Epithelial cell of esophagus (primary cell): ENCODE data around the gene FMNL2.
"Not testable (repeated sequence)": the region's sequence is repeated elsewhere in the genome, so short reads cannot be mapped to it uniquely, and the experiment has no call there.

Experiments
- DNase-seq: peaks from one replicate; pipeline ENCODE4 v3.0.0; 2010; ENCODE audit warnings: low read depth
- H3K4me3 ChIP-seq: 2 replicates; pipeline ENCODE4 v1.5.1; 2011; ENCODE audit warnings: mild to moderate bottlenecking, low read length, control low read depth
- TF ChIP-seq, protein P1 (sequence below): IDR thresholded peaks from 2 replicates; pipeline ENCODE4 v1.5.1; 2011; ENCODE audit warnings: low read depth, mild to moderate bottlenecking, low read length, control low read depth, inconsistent platforms; ENCODE audit not compliant: insufficient read depth; ENCODE audit errors: missing control alignments

Gene FMNL2

DNA sequence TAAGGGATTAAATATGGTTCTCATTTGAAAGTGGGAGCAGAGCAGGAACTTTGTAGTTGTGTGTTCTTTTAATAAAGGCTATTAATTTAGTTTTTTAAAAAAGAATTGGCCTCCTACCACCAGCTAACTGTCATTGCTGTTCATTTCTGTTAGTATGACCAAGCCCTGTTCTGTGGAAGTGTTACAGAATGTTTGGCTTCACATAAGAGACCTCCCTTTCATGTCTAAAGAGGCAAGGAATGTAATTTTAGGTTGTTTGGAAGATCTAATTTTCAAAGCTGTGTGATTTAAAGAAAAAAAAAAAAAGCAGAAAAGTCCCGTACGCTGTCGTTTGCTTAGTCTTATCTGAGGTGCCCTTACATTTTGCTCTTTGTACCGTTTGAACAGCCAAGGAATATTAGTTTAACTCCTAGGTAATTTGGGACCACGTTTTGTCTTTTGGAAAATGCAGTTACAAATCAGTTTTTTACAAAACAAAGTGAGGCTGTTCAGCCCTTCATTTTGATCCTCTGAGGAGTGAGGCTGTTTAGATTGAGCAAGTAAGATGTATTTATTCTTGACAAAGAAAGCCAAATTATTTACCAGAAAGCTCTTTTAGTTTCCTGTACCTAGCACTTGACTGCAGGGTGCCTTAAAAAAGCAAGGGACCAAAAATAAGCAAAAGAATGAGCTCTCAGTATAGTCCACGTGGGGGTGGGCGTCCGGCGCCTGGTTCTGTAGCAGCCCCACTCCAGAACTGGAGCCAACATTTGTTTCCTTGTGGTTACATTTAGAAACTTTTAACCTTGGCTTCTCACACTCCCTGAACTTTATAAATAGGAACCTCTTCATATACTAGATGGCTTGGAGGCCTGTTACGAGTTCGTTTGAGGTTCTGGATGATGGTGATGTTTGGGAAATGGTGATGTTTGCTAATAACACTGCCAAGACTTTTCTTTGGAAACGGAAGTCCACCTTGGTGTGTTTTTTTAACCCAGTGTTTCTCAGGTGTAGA, 136.2 kb downstream of the FMNL2 start:
- TF ChIP-seq, protein P1, sequence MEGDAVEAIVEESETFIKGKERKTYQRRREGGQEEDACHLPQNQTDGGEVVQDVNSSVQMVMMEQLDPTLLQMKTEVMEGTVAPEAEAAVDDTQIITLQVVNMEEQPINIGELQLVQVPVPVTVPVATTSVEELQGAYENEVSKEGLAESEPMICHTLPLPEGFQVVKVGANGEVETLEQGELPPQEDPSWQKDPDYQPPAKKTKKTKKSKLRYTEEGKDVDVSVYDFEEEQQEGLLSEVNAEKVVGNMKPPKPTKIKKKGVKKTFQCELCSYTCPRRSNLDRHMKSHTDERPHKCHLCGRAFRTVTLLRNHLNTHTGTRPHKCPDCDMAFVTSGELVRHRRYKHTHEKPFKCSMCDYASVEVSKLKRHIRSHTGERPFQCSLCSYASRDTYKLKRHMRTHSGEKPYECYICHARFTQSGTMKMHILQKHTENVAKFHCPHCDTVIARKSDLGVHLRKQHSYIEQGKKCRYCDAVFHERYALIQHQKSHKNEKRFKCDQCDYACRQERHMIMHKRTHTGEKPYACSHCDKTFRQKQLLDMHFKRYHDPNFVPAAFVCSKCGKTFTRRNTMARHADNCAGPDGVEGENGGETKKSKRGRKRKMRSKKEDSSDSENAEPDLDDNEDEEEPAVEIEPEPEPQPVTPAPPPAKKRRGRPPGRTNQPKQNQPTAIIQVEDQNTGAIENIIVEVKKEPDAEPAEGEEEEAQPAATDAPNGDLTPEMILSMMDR: no peak
- no peak overlapping the region for H3K4me3 ChIP-seq
- no peak for DNase-seq

GRCh38 chr2:152472481-152472887, 137.5 kb downstream of the FMNL2 start:
- DNase-seq: no peak
- no peak overlapping the region for H3K4me3 ChIP-seq
- TF ChIP-seq, protein P1: no peak

GRCh38 chr2:152473151-152473857, 138.3 kb downstream of the FMNL2 start:
- TF ChIP-seq, protein P1: no peak
- no peak overlapping the region for H3K4me3 ChIP-seq
- peak; percentile 63 for DNase-seq

GRCh38 chr2:152474523-152474922, 139.5 kb downstream of the FMNL2 start:
- DNase-seq, H3K4me3 ChIP-seq: not testable (repeated sequence)

- TF ChIP-seq, protein P1: no peak
- no peak for DNase-seq
These were observed 141.0 kb downstream of the FMNL2 start for GRCh38 chr2:152475982-152476381.

DNA sequence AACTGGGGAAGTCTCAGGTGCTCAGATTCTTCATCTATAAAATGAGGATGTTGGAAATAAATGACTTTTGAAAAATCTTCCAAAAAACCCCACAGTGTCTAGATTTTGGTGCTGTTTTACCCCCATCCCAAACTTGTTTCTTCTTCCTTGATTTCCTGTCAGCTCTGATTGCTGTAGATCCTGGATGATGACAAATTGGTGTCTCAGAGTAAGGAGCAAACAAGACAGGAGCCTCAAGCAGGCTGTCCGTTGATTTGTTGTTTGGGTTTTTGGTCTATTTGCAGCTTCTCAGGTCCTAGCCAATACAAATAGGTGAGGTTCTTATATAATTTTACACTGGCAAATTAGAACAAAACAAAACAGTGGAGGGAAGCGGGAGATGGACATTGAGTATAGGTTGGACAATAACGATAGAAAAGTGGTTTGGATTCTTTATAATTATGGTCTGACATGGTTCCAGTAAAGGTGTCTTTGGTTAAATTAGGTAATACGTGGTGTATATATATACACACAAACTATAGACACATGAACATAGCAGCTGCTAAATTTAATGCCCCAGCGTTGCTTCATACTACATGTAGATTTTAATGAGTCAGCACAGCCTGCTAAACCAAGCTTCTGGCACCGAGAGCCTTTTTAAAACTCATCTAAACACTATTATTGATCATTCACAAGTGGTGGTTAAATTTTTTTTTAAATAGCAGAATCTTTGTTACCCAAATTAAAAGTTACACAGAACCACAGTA, 142.5 kb downstream of the FMNL2 start:
- no peak overlapping the region for H3K4me3 ChIP-seq
- peak; percentile 52 for DNase-seq
- TF ChIP-seq, protein P1: no peak

More at GRCh38 chr2:152475982-152476381, 141.0 kb downstream of the FMNL2 start:
- H3K4me3 ChIP-seq: no peak overlapping the region

DNA sequence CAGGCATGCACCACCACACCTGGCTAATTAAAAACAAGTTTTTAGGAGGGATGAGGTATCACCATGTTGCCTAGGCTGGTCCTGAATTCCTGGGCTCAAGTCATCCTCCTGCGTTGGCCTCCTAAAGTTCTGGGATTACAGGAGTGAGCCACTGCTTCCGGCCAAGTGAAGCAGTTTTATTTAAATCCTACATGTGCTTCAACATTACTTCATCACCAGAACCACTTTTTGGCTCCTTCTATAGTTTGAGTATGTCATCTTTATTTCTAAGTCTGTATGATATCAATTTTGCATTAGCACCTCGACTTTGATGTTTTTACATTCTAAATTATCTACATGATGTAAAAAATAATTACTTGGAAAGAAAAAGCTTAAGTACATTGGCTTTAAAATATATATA, 144.3 kb downstream of the FMNL2 start:
- H3K4me3 ChIP-seq: no peak overlapping the region
- no peak for DNase-seq
- TF ChIP-seq, protein P1: no peak
